Astrocyte (in vitro differentiated cells and primary cell): ENCODE results near the gene MAP6D1. TPM values are rescaled to one million over a fixed set of nuclear protein-coding genes. Genes with fewer than 3 reads are reported as not detected.

Experiments
- DNase-seq: peaks from one replicate; pipeline ENCODE4 v3.0.0-alpha.2; 2010; ENCODE audit warnings: low read depth
- FAIRE-seq: peaks from 2 replicates; lab custom pipeline; 2011; peaks lifted over from hg19 to GRCh38; lab: Jason Lieb, UNC
- H2AFZ ChIP-seq: 2 replicates; pipeline ENCODE4 v1.6.0; 2012; ENCODE audit warnings: low read depth, low read length, inconsistent platforms
- H3K27ac ChIP-seq: 2 replicates; pipeline ENCODE4 v1.5.1; 2011; ENCODE audit warnings: low read depth, low read length, inconsistent platforms
- H3K27me3 ChIP-seq: 2 replicates; pipeline ENCODE4 v1.6.0; 2011; ENCODE audit warnings: low read length, inconsistent platforms; ENCODE audit not compliant: insufficient read depth
- H3K36me3 ChIP-seq: 2 replicates; pipeline ENCODE4 v1.5.1; 2011; ENCODE audit warnings: low read length, inconsistent platforms; ENCODE audit not compliant: insufficient read depth
- H3K4me1 ChIP-seq: 2 replicates; pipeline ENCODE4 v1.5.1; 2011; ENCODE audit warnings: low read length, inconsistent platforms; ENCODE audit not compliant: insufficient read depth
- H3K4me2 ChIP-seq: 2 replicates; pipeline ENCODE4 v1.6.0; 2012; ENCODE audit warnings: low read length, inconsistent platforms
- H3K4me3 ChIP-seq: 2 replicates; pipeline ENCODE4 v1.5.1; 2011; ENCODE audit warnings: low read depth, mild to moderate bottlenecking, low read length, inconsistent platforms; ENCODE audit not compliant: insufficient read depth
- H3K79me2 ChIP-seq: 2 replicates; pipeline ENCODE4 v1.6.0; 2012; ENCODE audit warnings: mild to moderate bottlenecking, low read length, inconsistent platforms; ENCODE audit not compliant: insufficient read depth
- H3K9ac ChIP-seq: 2 replicates; pipeline ENCODE4 v1.6.0; 2012; ENCODE audit warnings: mild to moderate bottlenecking, low read length, inconsistent platforms
- H3K9me3 ChIP-seq: 2 replicates; pipeline ENCODE4 v1.5.1; 2012; ENCODE audit warnings: low read depth, mild to moderate bottlenecking, low read length, inconsistent platforms; ENCODE audit not compliant: insufficient read depth
- H4K20me1 ChIP-seq: 2 replicates; pipeline ENCODE4 v1.6.0; 2012; ENCODE audit warnings: low read length, inconsistent platforms; ENCODE audit not compliant: insufficient read depth
- H3K27ac Mint-ChIP-seq: one replicate; pipeline ENCODE4 v1.8.0; 2021; ENCODE audit warnings: mild to moderate bottlenecking, mixed read lengths; ENCODE audit not compliant: unreplicated experiment
- H3K27me3 Mint-ChIP-seq: one replicate; pipeline ENCODE4 v1.8.0; 2021; ENCODE audit warnings: low read depth, mixed read lengths; ENCODE audit not compliant: unreplicated experiment
- H3K36me3 Mint-ChIP-seq: one replicate; pipeline ENCODE4 v1.8.0; 2021; ENCODE audit warnings: low read depth, mixed read lengths; ENCODE audit not compliant: unreplicated experiment
- H3K4me1 Mint-ChIP-seq: one replicate; pipeline ENCODE4 v1.8.0; 2021; ENCODE audit warnings: low read depth, mixed read lengths; ENCODE audit not compliant: unreplicated experiment
- H3K4me3 Mint-ChIP-seq: one replicate; pipeline ENCODE4 v1.8.0; 2021; ENCODE audit warnings: mild to moderate bottlenecking, moderate library complexity, mixed read lengths; ENCODE audit not compliant: unreplicated experiment
- H3K9me3 Mint-ChIP-seq: one replicate; pipeline ENCODE4 v1.8.0; 2021; ENCODE audit warnings: mild to moderate bottlenecking, mixed read lengths; ENCODE audit not compliant: unreplicated experiment
- CTCF ChIP-seq: IDR thresholded peaks from 2 replicates; pipeline ENCODE4 v1.5.1; 2011; ENCODE audit warnings: low read depth, mild to moderate bottlenecking, inconsistent platforms, low read length, moderate library complexity; ENCODE audit not compliant: insufficient read depth
- EZH2 ChIP-seq: IDR thresholded peaks from 2 replicates; pipeline ENCODE4 v1.6.1; 2012; ENCODE audit warnings: mild to moderate bottlenecking, low read length, inconsistent platforms; ENCODE audit not compliant: insufficient read depth
- total RNA-seq: library from RNA; stranded (reverse); gene quantifications from 2 replicates; pipeline ENCODE4 v1.2.1, GENCODE V29; 2021

MAP6D1 gene
- total RNA-seq, 1 donor from 2014 or later: 4.6 TPM

GRCh38 chr3:183808355-183808754, 17.0 kb downstream of the MAP6D1 start:
- H3K27ac ChIP-seq: no peak overlapping the region
- no peaks in the 10 kb centered on the region for H3K4me1 Mint-ChIP-seq
- H3K9me3 ChIP-seq: no peaks in the 10 kb centered on the region
- FAIRE-seq (no peak), DNase-seq (no peak)
- no peaks in the 10 kb centered on the region for H3K4me1 ChIP-seq
- H3K36me3 ChIP-seq: peaks cover 66% of the 10 kb centered on the region
- no peak overlapping the region for H3K4me3 ChIP-seq
- no peaks in the 10 kb centered on the region for H3K9me3 Mint-ChIP-seq
- peaks cover 34% of the 10 kb centered on the region for H3K36me3 Mint-ChIP-seq
- no peaks in the 10 kb centered on the region for H3K79me2 ChIP-seq
- no peak overlapping the region for H3K4me3 Mint-ChIP-seq
- H3K27ac Mint-ChIP-seq: no peak overlapping the region
- H3K9ac ChIP-seq: no peak overlapping the region
- H3K4me2 ChIP-seq: no peak overlapping the region
- no peak overlapping the region for H2AFZ ChIP-seq
- no peaks in the 10 kb centered on the region for H3K27me3 ChIP-seq
- H3K27me3 Mint-ChIP-seq: no peaks in the 10 kb centered on the region
- peaks cover 3% of the 10 kb centered on the region for H4K20me1 ChIP-seq
- TF ChIP-seq EZH2: no peak
- TF ChIP-seq CTCF: no peak

GRCh38 chr3:183807881-183808280, 17.5 kb downstream of the MAP6D1 start:
- no peak for FAIRE-seq
- TF ChIP-seq EZH2 (no peak), CTCF (no peak)

DNA sequence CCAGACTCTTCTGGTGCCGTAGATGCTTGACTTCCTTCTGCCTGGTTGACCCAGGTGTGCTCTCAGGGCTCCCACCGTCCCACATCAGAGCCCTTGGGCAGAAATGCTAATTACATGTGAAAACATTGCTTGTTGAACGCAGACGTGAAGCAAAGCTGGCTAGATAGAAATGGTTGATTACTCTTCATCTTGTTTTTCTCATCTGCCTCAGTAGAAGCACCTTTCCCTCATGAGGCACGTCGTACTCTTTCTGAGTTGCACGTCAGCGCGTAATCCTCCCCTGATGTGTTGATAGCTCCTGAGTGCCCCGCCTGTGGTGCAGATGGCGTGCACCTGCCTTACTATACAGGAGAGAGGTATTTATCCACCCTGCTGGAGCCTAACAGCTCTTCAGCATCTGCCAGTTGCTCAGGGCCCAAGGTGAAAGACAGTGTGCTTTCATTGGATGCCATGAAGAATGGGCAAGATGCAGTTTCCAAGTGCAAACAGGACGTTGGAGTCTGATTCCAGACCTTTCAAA, 18.1 kb downstream of the MAP6D1 start:
- H3K36me3 Mint-ChIP-seq: peaks cover 34% of the 10 kb centered on the region
- no peak overlapping the region for H2AFZ ChIP-seq
- H3K27ac ChIP-seq: no peak overlapping the region
- no peaks in the 10 kb centered on the region for H3K9me3 Mint-ChIP-seq
- H3K27ac Mint-ChIP-seq: no peak overlapping the region
- no peak overlapping the region for H3K4me3 Mint-ChIP-seq
- no peak for TF ChIP-seq EZH2
- TF ChIP-seq CTCF: no peak
- no peak for FAIRE-seq
- H3K9me3 ChIP-seq: no peaks in the 10 kb centered on the region
- no peaks in the 10 kb centered on the region for H3K79me2 ChIP-seq
- no peak overlapping the region for H3K9ac ChIP-seq
- peaks cover 68% of the 10 kb centered on the region for H3K36me3 ChIP-seq
- no peaks in the 10 kb centered on the region for H3K27me3 ChIP-seq
- H4K20me1 ChIP-seq: peaks cover 3% of the 10 kb centered on the region
- no peak for DNase-seq
- H3K4me1 ChIP-seq: no peaks in the 10 kb centered on the region
- H3K4me2 ChIP-seq: no peak overlapping the region
- no peaks in the 10 kb centered on the region for H3K4me1 Mint-ChIP-seq
- H3K4me3 ChIP-seq: no peak overlapping the region
- no peaks in the 10 kb centered on the region for H3K27me3 Mint-ChIP-seq

More at GRCh38 chr3:183807881-183808280, 17.5 kb downstream of the MAP6D1 start:
- no peaks in the 10 kb centered on the region for H3K9me3 Mint-ChIP-seq
- H3K4me1 Mint-ChIP-seq: no peaks in the 10 kb centered on the region
- peaks cover 34% of the 10 kb centered on the region for H3K36me3 Mint-ChIP-seq
- no peak overlapping the region for H3K4me2 ChIP-seq
- H3K27me3 ChIP-seq: no peaks in the 10 kb centered on the region
- H3K4me1 ChIP-seq: no peaks in the 10 kb centered on the region
- no peak overlapping the region for H2AFZ ChIP-seq
- H3K27me3 Mint-ChIP-seq: no peaks in the 10 kb centered on the region
- DNase-seq: no peak
- H3K79me2 ChIP-seq: no peaks in the 10 kb centered on the region
- peaks cover 70% of the 10 kb centered on the region for H3K36me3 ChIP-seq
- no peak overlapping the region for H3K27ac ChIP-seq
- H3K4me3 Mint-ChIP-seq: no peak overlapping the region
- no peak overlapping the region for H3K4me3 ChIP-seq
- H3K9me3 ChIP-seq: no peaks in the 10 kb centered on the region
- peaks cover 3% of the 10 kb centered on the region for H4K20me1 ChIP-seq
- H3K27ac Mint-ChIP-seq: no peak overlapping the region
- H3K9ac ChIP-seq: no peak overlapping the region
